Sigmoid colon (tissue), 4 donors: ENCODE results near the gene MYOC.

ENCODE experiments used
- EP300 ChIP-seq, 4 donors: sonication (generic); formaldehyde crosslinking; IDR thresholded peaks; one replicate each; pipeline ENCODE4 v1.6.1; 2017; ENCODE audit warnings: antibody characterized with exemption in 4 of 4
- POLR2A ChIP-seq, 2 donors: fragments of 450-650 bp; IDR thresholded peaks; one replicate each; pipeline ENCODE4 v1.6.1; 2016; ENCODE audit warnings: antibody characterized with exemption in 2 of 2, mild to moderate bottlenecking in 2 of 2, moderate library complexity in 2 of 2
- POLR2AphosphoS5 ChIP-seq, 4 donors: sonication (generic); formaldehyde crosslinking; IDR thresholded peaks; one replicate each; pipeline ENCODE4 v1.6.1; 2017; ENCODE audit warnings: antibody characterized with exemption in 4 of 4
- TF ChIP-seq, protein P1 (sequence below), 4 experiments: fragments of 450-650 bp in 3 of 4; fragments of 200-600 bp in 1 of 4; IDR thresholded peaks; one replicate each; pipeline ENCODE4 v1.5.1; 2016 to 2019; ENCODE audit warnings: antibody characterized with exemption in 4 of 4, mild to moderate bottlenecking in 3 of 4, moderate library complexity in 2 of 4

DNA sequence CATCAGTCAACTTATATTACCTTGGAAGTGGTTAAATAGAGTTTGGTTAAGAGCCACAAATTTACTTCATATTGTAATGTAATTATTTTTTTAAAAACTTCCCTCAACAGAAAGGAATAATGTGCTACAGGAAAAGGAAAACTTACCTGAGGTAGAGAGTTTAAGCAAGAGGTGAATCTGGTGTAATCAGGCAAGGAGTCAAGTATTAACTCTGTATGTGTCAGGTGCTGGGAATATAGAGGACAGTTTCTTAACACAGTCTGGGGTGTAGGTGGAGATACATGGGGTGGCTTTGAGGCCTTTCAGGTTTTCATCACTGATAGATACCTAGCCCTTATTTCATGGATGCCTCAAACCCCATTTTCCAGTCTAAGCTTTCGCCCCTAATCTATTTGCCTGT, 56.4 kb downstream of the MYOC start:
- TF ChIP-seq, protein P1, sequence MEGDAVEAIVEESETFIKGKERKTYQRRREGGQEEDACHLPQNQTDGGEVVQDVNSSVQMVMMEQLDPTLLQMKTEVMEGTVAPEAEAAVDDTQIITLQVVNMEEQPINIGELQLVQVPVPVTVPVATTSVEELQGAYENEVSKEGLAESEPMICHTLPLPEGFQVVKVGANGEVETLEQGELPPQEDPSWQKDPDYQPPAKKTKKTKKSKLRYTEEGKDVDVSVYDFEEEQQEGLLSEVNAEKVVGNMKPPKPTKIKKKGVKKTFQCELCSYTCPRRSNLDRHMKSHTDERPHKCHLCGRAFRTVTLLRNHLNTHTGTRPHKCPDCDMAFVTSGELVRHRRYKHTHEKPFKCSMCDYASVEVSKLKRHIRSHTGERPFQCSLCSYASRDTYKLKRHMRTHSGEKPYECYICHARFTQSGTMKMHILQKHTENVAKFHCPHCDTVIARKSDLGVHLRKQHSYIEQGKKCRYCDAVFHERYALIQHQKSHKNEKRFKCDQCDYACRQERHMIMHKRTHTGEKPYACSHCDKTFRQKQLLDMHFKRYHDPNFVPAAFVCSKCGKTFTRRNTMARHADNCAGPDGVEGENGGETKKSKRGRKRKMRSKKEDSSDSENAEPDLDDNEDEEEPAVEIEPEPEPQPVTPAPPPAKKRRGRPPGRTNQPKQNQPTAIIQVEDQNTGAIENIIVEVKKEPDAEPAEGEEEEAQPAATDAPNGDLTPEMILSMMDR (IDR thresholded peaks at IDR 0.05) = no peak
- no peak for TF ChIP-seq POLR2A (IDR thresholded peaks at IDR 0.05)
- no peak for TF ChIP-seq POLR2AphosphoS5 (IDR thresholded peaks at IDR 0.05)
- no peak for TF ChIP-seq EP300 (IDR thresholded peaks at IDR 0.05)
